Astrocyte (in vitro differentiated cells and primary cell): Measurements from ENCODE around the gene REC114. TPM values are rescaled to one million over a fixed set of nuclear protein-coding genes. Genes with fewer than 3 reads are reported as not detected.
A peak's percentile ranks its signal among the peaks of the same experiment; 100 is the strongest.
"Not testable (repeated sequence)": the region's sequence is repeated elsewhere in the genome, so short reads cannot be mapped to it uniquely, and the experiment has no call there.

ENCODE experiments used
- DNase-seq: peaks from one replicate; pipeline ENCODE4 v3.0.0-alpha.2; 2010; ENCODE audit warnings: low read depth
- FAIRE-seq: peaks from 2 replicates; lab custom pipeline; 2011; peaks lifted over from hg19 to GRCh38; lab: Jason Lieb, UNC
- H2AFZ ChIP-seq: 2 replicates; pipeline ENCODE4 v1.6.0; 2012; ENCODE audit warnings: low read depth, low read length, inconsistent platforms
- H3K27ac ChIP-seq: 2 replicates; pipeline ENCODE4 v1.5.1; 2011; ENCODE audit warnings: low read depth, low read length, inconsistent platforms
- H3K27me3 ChIP-seq: 2 replicates; pipeline ENCODE4 v1.6.0; 2011; ENCODE audit warnings: low read length, inconsistent platforms; ENCODE audit not compliant: insufficient read depth
- H3K36me3 ChIP-seq: 2 replicates; pipeline ENCODE4 v1.5.1; 2011; ENCODE audit warnings: low read length, inconsistent platforms; ENCODE audit not compliant: insufficient read depth
- H3K4me1 ChIP-seq: 2 replicates; pipeline ENCODE4 v1.5.1; 2011; ENCODE audit warnings: low read length, inconsistent platforms; ENCODE audit not compliant: insufficient read depth
- H3K4me2 ChIP-seq: 2 replicates; pipeline ENCODE4 v1.6.0; 2012; ENCODE audit warnings: low read length, inconsistent platforms
- H3K4me3 ChIP-seq: 2 replicates; pipeline ENCODE4 v1.5.1; 2011; ENCODE audit warnings: low read depth, mild to moderate bottlenecking, low read length, inconsistent platforms; ENCODE audit not compliant: insufficient read depth
- H3K79me2 ChIP-seq: 2 replicates; pipeline ENCODE4 v1.6.0; 2012; ENCODE audit warnings: mild to moderate bottlenecking, low read length, inconsistent platforms; ENCODE audit not compliant: insufficient read depth
- H3K9ac ChIP-seq: 2 replicates; pipeline ENCODE4 v1.6.0; 2012; ENCODE audit warnings: mild to moderate bottlenecking, low read length, inconsistent platforms
- H3K9me3 ChIP-seq: 2 replicates; pipeline ENCODE4 v1.5.1; 2012; ENCODE audit warnings: low read depth, mild to moderate bottlenecking, low read length, inconsistent platforms; ENCODE audit not compliant: insufficient read depth
- H4K20me1 ChIP-seq: 2 replicates; pipeline ENCODE4 v1.6.0; 2012; ENCODE audit warnings: low read length, inconsistent platforms; ENCODE audit not compliant: insufficient read depth
- H3K27ac Mint-ChIP-seq: one replicate; pipeline ENCODE4 v1.8.0; 2021; ENCODE audit warnings: mild to moderate bottlenecking, mixed read lengths; ENCODE audit not compliant: unreplicated experiment
- H3K27me3 Mint-ChIP-seq: one replicate; pipeline ENCODE4 v1.8.0; 2021; ENCODE audit warnings: low read depth, mixed read lengths; ENCODE audit not compliant: unreplicated experiment
- H3K36me3 Mint-ChIP-seq: one replicate; pipeline ENCODE4 v1.8.0; 2021; ENCODE audit warnings: low read depth, mixed read lengths; ENCODE audit not compliant: unreplicated experiment
- H3K4me1 Mint-ChIP-seq: one replicate; pipeline ENCODE4 v1.8.0; 2021; ENCODE audit warnings: low read depth, mixed read lengths; ENCODE audit not compliant: unreplicated experiment
- H3K4me3 Mint-ChIP-seq: one replicate; pipeline ENCODE4 v1.8.0; 2021; ENCODE audit warnings: mild to moderate bottlenecking, moderate library complexity, mixed read lengths; ENCODE audit not compliant: unreplicated experiment
- H3K9me3 Mint-ChIP-seq: one replicate; pipeline ENCODE4 v1.8.0; 2021; ENCODE audit warnings: mild to moderate bottlenecking, mixed read lengths; ENCODE audit not compliant: unreplicated experiment
- EZH2 ChIP-seq: IDR thresholded peaks from 2 replicates; pipeline ENCODE4 v1.6.1; 2012; ENCODE audit warnings: mild to moderate bottlenecking, low read length, inconsistent platforms; ENCODE audit not compliant: insufficient read depth
- total RNA-seq: library from RNA; stranded (reverse); gene quantifications from 2 replicates; pipeline ENCODE4 v1.2.1, GENCODE V29; 2021
- TF ChIP-seq, protein P1 (sequence below): IDR thresholded peaks from 2 replicates; pipeline ENCODE4 v1.5.1; 2011; ENCODE audit warnings: low read depth, mild to moderate bottlenecking, inconsistent platforms, low read length, moderate library complexity; ENCODE audit not compliant: insufficient read depth

Gene REC114
- total RNA-seq, 1 donor from 2014 or later, result not detected

- H3K79me2 ChIP-seq, result no peaks in the 10 kb centered on the region
These were observed 47.3 kb upstream of the REC114 start for GRCh38 chr15:73395671-73396070.

GRCh38 chr15:73397461-73397860 lies 45.5 kb upstream of the REC114 start:
- H3K27ac Mint-ChIP-seq, result no peak overlapping the region
- no peaks in the 10 kb centered on the region for H3K4me1 ChIP-seq
- DNase-seq (no peak), FAIRE-seq (no peak)
- H3K27me3 ChIP-seq, result peaks cover 8% of the 10 kb centered on the region
- peaks cover 3% of the 10 kb centered on the region for H3K4me1 Mint-ChIP-seq
- H3K9ac ChIP-seq, result no peak overlapping the region
- H3K79me2 ChIP-seq, result no peaks in the 10 kb centered on the region
- no peaks in the 10 kb centered on the region for H3K36me3 Mint-ChIP-seq
- H2AFZ ChIP-seq, result no peak overlapping the region
- no peaks in the 10 kb centered on the region for H3K9me3 ChIP-seq
- no peak overlapping the region for H3K4me3 ChIP-seq
- no peaks in the 10 kb centered on the region for H3K9me3 Mint-ChIP-seq
- TF ChIP-seq, protein P1, sequence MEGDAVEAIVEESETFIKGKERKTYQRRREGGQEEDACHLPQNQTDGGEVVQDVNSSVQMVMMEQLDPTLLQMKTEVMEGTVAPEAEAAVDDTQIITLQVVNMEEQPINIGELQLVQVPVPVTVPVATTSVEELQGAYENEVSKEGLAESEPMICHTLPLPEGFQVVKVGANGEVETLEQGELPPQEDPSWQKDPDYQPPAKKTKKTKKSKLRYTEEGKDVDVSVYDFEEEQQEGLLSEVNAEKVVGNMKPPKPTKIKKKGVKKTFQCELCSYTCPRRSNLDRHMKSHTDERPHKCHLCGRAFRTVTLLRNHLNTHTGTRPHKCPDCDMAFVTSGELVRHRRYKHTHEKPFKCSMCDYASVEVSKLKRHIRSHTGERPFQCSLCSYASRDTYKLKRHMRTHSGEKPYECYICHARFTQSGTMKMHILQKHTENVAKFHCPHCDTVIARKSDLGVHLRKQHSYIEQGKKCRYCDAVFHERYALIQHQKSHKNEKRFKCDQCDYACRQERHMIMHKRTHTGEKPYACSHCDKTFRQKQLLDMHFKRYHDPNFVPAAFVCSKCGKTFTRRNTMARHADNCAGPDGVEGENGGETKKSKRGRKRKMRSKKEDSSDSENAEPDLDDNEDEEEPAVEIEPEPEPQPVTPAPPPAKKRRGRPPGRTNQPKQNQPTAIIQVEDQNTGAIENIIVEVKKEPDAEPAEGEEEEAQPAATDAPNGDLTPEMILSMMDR, result no peak
- no peak for TF ChIP-seq EZH2
- no peaks in the 10 kb centered on the region for H4K20me1 ChIP-seq
- no peaks in the 10 kb centered on the region for H3K36me3 ChIP-seq
- no peak overlapping the region for H3K4me3 Mint-ChIP-seq
- H3K27me3 Mint-ChIP-seq, result peaks cover 17% of the 10 kb centered on the region
- no peak overlapping the region for H3K4me2 ChIP-seq
- no peak overlapping the region for H3K27ac ChIP-seq

More at GRCh38 chr15:73395671-73396070, 47.3 kb upstream of the REC114 start:
- Histone ChIP-seq H3K36me3 (no peaks in the 10 kb centered on the region), H3K4me1 (no peaks in the 10 kb centered on the region), H3K9me3 (no peaks in the 10 kb centered on the region), H2AFZ (no peak overlapping the region), H3K27me3 (peaks cover 8% of the 10 kb centered on the region), H3K9ac (no peak overlapping the region), H3K27ac (no peak overlapping the region), H3K4me3 (no peak overlapping the region), H3K4me2 (no peak overlapping the region), H4K20me1 (no peaks in the 10 kb centered on the region)
- DNase-seq (no peak), FAIRE-seq (no peak)
- H3K9me3 Mint-ChIP-seq, result peaks cover 5% of the 10 kb centered on the region
- H3K4me3 Mint-ChIP-seq, result no peak overlapping the region
- H3K4me1 Mint-ChIP-seq, result peaks cover 5% of the 10 kb centered on the region
- H3K27ac Mint-ChIP-seq, result no peak overlapping the region
- H3K36me3 Mint-ChIP-seq, result no peaks in the 10 kb centered on the region
- peaks cover 24% of the 10 kb centered on the region for H3K27me3 Mint-ChIP-seq
- TF ChIP-seq, protein P1, result no peak
- no peak for TF ChIP-seq EZH2

DNA sequence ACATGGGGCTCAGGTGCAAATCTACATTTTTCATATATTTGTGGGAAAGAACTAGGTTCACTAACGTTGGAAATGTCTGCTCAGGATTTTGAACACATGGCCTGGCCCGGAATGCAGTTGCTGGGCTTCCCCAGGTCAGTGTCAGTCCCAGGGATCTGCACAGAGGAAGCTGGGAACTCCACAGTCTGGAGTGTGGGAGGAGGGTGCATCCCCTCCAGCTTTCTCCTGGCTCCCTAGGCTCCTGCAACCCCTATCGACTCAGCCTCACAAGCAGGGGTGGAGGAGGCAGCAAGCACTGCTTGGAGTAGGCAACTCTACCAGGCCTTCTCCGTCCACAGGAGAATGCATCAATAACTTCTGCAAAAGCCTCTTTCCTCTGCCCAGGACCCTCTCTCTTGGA lies 44.1 kb upstream of the REC114 start:
- H3K9me3 ChIP-seq, result no peaks in the 10 kb centered on the region
- no peaks in the 10 kb centered on the region for H3K4me1 ChIP-seq
- H3K27ac Mint-ChIP-seq, result no peak overlapping the region
- H3K4me3 ChIP-seq, result no peak overlapping the region
- H3K9me3 Mint-ChIP-seq, result no peaks in the 10 kb centered on the region
- H3K36me3 Mint-ChIP-seq, result no peaks in the 10 kb centered on the region
- H3K36me3 ChIP-seq, result no peaks in the 10 kb centered on the region
- no peak overlapping the region for H3K9ac ChIP-seq
- no peak overlapping the region for H3K4me3 Mint-ChIP-seq
- no peaks in the 10 kb centered on the region for H3K79me2 ChIP-seq
- FAIRE-seq (no peak), DNase-seq (no peak)
- no peak overlapping the region for H3K27ac ChIP-seq
- peaks cover 3% of the 10 kb centered on the region for H3K4me1 Mint-ChIP-seq
- no peak for TF ChIP-seq EZH2
- H2AFZ ChIP-seq, result no peak overlapping the region
- peaks cover 10% of the 10 kb centered on the region for H3K27me3 Mint-ChIP-seq
- H3K27me3 ChIP-seq, result peaks cover 8% of the 10 kb centered on the region
- no peaks in the 10 kb centered on the region for H4K20me1 ChIP-seq
- H3K4me2 ChIP-seq, result no peak overlapping the region

- not testable (repeated sequence) for H3K4me2 ChIP-seq, H4K20me1 ChIP-seq, H3K27ac Mint-ChIP-seq, H3K27ac ChIP-seq, H3K4me1 ChIP-seq, H3K4me3 ChIP-seq, H3K9me3 ChIP-seq, H3K27me3 ChIP-seq, FAIRE-seq, H2AFZ ChIP-seq, H3K4me3 Mint-ChIP-seq, H3K9ac ChIP-seq, H3K4me1 Mint-ChIP-seq, H3K27me3 Mint-ChIP-seq, H3K9me3 Mint-ChIP-seq, H3K36me3 ChIP-seq, H3K79me2 ChIP-seq, H3K36me3 Mint-ChIP-seq
- DNase-seq, result peak; percentile 55
These were observed 42.7 kb upstream of the REC114 start for GRCh38 chr15:73400222-73400621.
